Natural killer cell (primary cell): ENCODE data around the gene PHKG2. TPM values are rescaled to one million over a fixed set of nuclear protein-coding genes. Genes with fewer than 3 reads are reported as not detected.

ENCODE experiments used
- ATAC-seq, 3 donors: fragments of 150-1000 bp in 2 of 3; fragments of 200-7000 bp in 1 of 3; cut with Tn5 transposase; 1 replicate in 1 of 3; 2 replicates in 2 of 3; pipeline ENCODE4 v1.10.0; 2021; ENCODE audit warnings: mild to moderate bottlenecking in 2 of 3, moderate library complexity in 2 of 3
- DNase-seq, 2 donors: peaks; one replicate each; pipeline versions ENCODE4 v3.0.0 to v3.0.0-alpha.2; 2013 to 2021; ENCODE audit warnings: mixed read lengths in 1 of 2
- H3K27ac ChIP-seq: one replicate; pipeline ENCODE4 v1.5.1; 2013; ENCODE audit warnings: mild to moderate bottlenecking, low read length
- H3K27me3 ChIP-seq: one replicate; pipeline ENCODE4 v1.6.1; 2013; ENCODE audit warnings: low read length; ENCODE audit not compliant: control insufficient read depth, insufficient read depth
- H3K36me3 ChIP-seq: one replicate; pipeline ENCODE4 v1.6.1; 2013; ENCODE audit warnings: low read length; ENCODE audit not compliant: control insufficient read depth, insufficient read depth
- H3K4me1 ChIP-seq: one replicate; pipeline ENCODE4 v1.6.1; 2013; ENCODE audit warnings: low read length; ENCODE audit not compliant: control insufficient read depth, insufficient read depth
- H3K4me3 ChIP-seq: one replicate; pipeline ENCODE4 v1.5.1; 2013; ENCODE audit warnings: low read length
- H3K9me3 ChIP-seq: one replicate; pipeline ENCODE4 v1.6.1; 2013; ENCODE audit warnings: low read length; ENCODE audit not compliant: control insufficient read depth, insufficient read depth
- H3K27ac Mint-ChIP-seq, 2 donors: one replicate each; pipeline ENCODE4 v1.8.0; 2022; ENCODE audit warnings: mild to moderate bottlenecking in 2 of 2, mixed read lengths in 2 of 2, moderate library complexity in 1 of 2
- H3K27me3 Mint-ChIP-seq, 2 donors: one replicate each; pipeline ENCODE4 v1.8.0; 2022; ENCODE audit warnings: low read depth in 2 of 2, mixed read lengths in 2 of 2
- H3K36me3 Mint-ChIP-seq: one replicate; pipeline ENCODE4 v1.8.0; 2022; ENCODE audit warnings: mixed read lengths
- H3K4me1 Mint-ChIP-seq, 2 donors: one replicate each; pipeline ENCODE4 v1.8.0; 2022; ENCODE audit warnings: mixed read lengths in 2 of 2
- H3K4me3 Mint-ChIP-seq: one replicate; pipeline ENCODE4 v1.8.0; 2022; ENCODE audit warnings: mild to moderate bottlenecking, moderate library complexity, mixed read lengths
- H3K9me3 Mint-ChIP-seq, 2 donors: one replicate each; pipeline ENCODE4 v1.8.0; 2022; ENCODE audit warnings: mixed read lengths in 2 of 2
- CTCF ChIP-seq: fragments of 200-600 bp; IDR thresholded peaks from one replicate; pipeline ENCODE4 v1.8.0; 2022; ENCODE audit warnings: antibody characterized with exemption
- WGBS: methylation state at CpG from one replicate; pipeline ENCODE4 v1.1.7; 2013; ENCODE audit warnings: missing lambda C conversion rate; ENCODE audit not compliant: insufficient coverage; 5-methylcytosine and 5-hydroxymethylcytosine counted together
- intact Hi-C: fragments of 100-400 bp; cut with micrococcal nuclease; formaldehyde crosslinking; loops from one replicate; pipeline ENCODE4 v1.14.2; 2022
- total RNA-seq, 4 donors: library from RNA; stranded (reverse); fragments of 120-200 nt in 1 of 4; gene quantifications; one replicate each; pipeline versions ENCODE4 v1.2.3 to v1.2.4, GENCODE V29; 2013 to 2022

Gene PHKG2
- total RNA-seq, 3 donors from 2014 or later (not counting 1 experiment from before 2014, with no cell fraction given) = 50.5 to 86.1 (median 64.8) TPM

GRCh38 chr16:30761427-30761927 lies 13.3 kb downstream of the PHKG2 start:
- Mint-ChIP-seq H3K9me3 (no peaks in the 10 kb centered on the region), H3K4me3 (peak overlapping the region; percentile 95), H3K4me1 (peaks cover 31 to 51% of the 10 kb centered on the region in 2 donors), H3K27me3 (no peaks in the 10 kb centered on the region), H3K36me3 (no peaks in the 10 kb centered on the region), H3K27ac (peak overlapping the region; percentile 92)
- ATAC-seq (peak; percentile 9 to 31 (median 25)), DNase-seq (peak; percentile 29 to 62)
- under 1% methylated on average over 64 of the region's 64 CpGs for whole genome bisulfite sequencing
- Histone ChIP-seq H3K27me3 (no peaks in the 10 kb centered on the region), H3K9me3 (no peaks in the 10 kb centered on the region), H3K27ac (peak overlapping the region; percentile 77), H3K4me3 (peak overlapping the region; percentile 80), H3K4me1 (peaks cover 50% of the 10 kb centered on the region), H3K36me3 (peaks cover 41% of the 10 kb centered on the region)
- TF ChIP-seq CTCF = no peak
- intact Hi-C loops = loop anchor here (5.0 to 10.0 kb wide), 2 partner anchors 47 to 161 kb away; partner anchors contain the start of gene FBXL19

GRCh38 chr16:30761928-30762902 lies 14.0 kb downstream of the PHKG2 start, which contains the start of the genes CFAP119 and RNF40:
TSS of gene CFAP119 (minus strand) at chr16:30762062. CDS start at chr16:30761748, 314 bp downstream.
TSS of gene RNF40 (plus strand) at chr16:30762322. CDS start at chr16:30762546, 224 bp downstream.
- under 1% methylated on average over 60 of the region's 60 CpGs for WGBS
- no peaks in the 10 kb centered on the region for H3K36me3 Mint-ChIP-seq

GRCh38 chr16:30762991-30763725 lies 14.9 kb downstream of the PHKG2 start:
- Mint-ChIP-seq H3K9me3 (no peaks in the 10 kb centered on the region), H3K4me3 (peak overlapping the region; percentile 95), H3K27me3 (no peaks in the 10 kb centered on the region), H3K36me3 (no peaks in the 10 kb centered on the region), H3K27ac (peak overlapping the region; percentile 92), H3K4me1 (peaks cover 43 to 64% of the 10 kb centered on the region in 2 donors)
- Histone ChIP-seq H3K27ac (peak overlapping the region; percentile 77), H3K27me3 (no peaks in the 10 kb centered on the region), H3K4me3 (peak overlapping the region; percentile 80), H3K36me3 (peaks cover 46% of the 10 kb centered on the region), H3K4me1 (peaks cover 67% of the 10 kb centered on the region), H3K9me3 (no peaks in the 10 kb centered on the region)
- WGBS = 84% methylated on average over 15 of the region's 15 CpGs
- intact Hi-C loops = loop anchor here (1.0 to 10.0 kb wide), 4 partner anchors 14 to 159 kb away; partner anchors contain the start of genes FBXL19 and PHKG2
- TF ChIP-seq CTCF = no peak
- DNase-seq = no peak
- ATAC-seq = no peak

More at GRCh38 chr16:30761928-30762902, 14.0 kb downstream of the PHKG2 start, which contains the start of the genes CFAP119 and RNF40:
- intact Hi-C loops = loop anchor here (1.0 to 10.0 kb wide), 4 partner anchors 13 to 160 kb away; partner anchors contain the start of genes FBXL19 and PHKG2
- H3K9me3 ChIP-seq = no peaks in the 10 kb centered on the region
- Mint-ChIP-seq H3K4me3 (peak within 1 kb of the TSS; percentile 95), H3K9me3 (no peaks in the 10 kb centered on the region), H3K27me3 (no peaks in the 10 kb centered on the region), H3K27ac (peak within 1 kb of the TSS; percentile 92), H3K4me1 (peaks cover 36 to 55% of the 10 kb centered on the region in 2 donors)
- peaks cover 57% of the 10 kb centered on the region for H3K4me1 ChIP-seq
- H3K27me3 ChIP-seq = no peaks in the 10 kb centered on the region
- TF ChIP-seq CTCF = no peak
- peaks cover 43% of the 10 kb centered on the region for H3K36me3 ChIP-seq
- H3K4me3 ChIP-seq = peak within 1 kb of the TSS; percentile 80
- ATAC-seq (peak; percentile 94 to 97 (median 95)), DNase-seq (peak; percentile 84 to 95)
- H3K27ac ChIP-seq = peak within 1 kb of the TSS; percentile 77
